HG02588 (cell line): ENCODE results near the gene TSPEAR.

Experiments
- ATAC-seq: cut with Tn5 transposase; IDR thresholded peaks from one replicate; pipeline ENCODE4 v1.9.1; 2021; ENCODE audit warnings: mild to moderate bottlenecking, moderate library complexity; ENCODE audit not compliant: unreplicated experiment

The TSPEAR gene

GRCh38 chr21:44478124-44478800, 233.1 kb downstream of the TSPEAR start:
- ATAC-seq: no peak

- no peak for ATAC-seq
These were observed 233.7 kb downstream of the TSPEAR start for GRCh38 chr21:44477712-44478111.

- ATAC-seq: no peak
These were observed 234.2 kb downstream of the TSPEAR start for GRCh38 chr21:44477131-44477530.

DNA sequence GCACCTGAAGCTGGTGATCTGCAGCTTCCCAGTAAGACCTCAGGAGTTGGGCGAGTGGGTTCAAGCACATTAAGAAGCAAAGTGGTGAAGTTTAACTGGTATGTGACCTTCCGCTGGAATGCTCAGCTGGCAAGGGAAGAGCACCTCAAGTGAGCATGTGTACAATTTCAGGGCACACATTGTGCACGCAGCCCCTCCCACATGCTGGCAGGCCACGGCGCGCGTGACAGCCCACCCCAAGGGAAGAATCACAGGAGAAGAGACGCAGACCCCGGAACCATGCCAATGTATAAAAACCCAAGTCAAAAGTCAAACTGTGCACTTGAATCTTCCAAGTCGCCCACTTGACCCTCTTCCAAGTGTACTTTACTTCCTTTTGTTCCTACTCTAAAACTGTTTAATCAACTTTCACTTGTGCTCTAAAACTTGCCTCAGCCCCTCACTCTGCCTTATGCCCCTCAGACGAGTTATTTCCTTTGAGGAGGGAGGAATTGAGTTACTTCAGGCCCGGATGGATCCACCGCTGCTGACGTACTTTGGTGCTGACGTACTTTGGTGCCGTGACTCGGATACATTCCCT, 236.0 kb downstream of the TSPEAR start:
- no peak for ATAC-seq

DNA sequence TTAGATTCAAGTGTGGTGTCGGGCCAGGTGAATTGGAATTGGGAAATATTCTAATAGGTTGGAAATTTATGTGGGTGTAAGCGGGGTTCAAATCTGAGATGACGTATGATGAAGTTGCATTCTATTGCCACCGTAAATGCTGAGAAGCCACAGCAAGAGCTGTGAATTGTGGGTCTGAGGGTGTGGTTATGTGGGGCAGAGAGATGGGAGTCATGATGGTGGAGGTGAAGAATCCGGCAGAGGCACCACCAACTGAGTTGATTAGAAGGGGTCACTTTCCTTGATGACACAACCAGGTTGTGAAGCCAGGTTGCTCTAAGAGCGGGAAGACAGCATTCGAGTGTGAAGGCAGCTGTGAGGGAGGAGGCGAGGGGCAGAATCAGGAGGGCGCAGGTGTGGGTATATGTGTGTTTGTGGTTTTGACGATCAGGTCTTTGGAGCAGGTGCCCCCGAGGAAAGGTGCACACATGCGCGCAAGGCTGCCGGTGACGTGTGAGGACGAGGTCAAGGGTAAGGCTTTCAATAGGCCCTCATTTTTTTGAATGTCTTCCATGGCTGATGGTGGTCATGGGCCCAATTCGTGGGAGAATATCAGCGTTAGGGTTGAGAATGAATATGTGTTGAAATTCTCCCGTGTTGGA, 237.3 kb downstream of the TSPEAR start:
- no peak for ATAC-seq

GRCh38 chr21:44471996-44472395, 239.4 kb downstream of the TSPEAR start:
- no peak for ATAC-seq

DNA sequence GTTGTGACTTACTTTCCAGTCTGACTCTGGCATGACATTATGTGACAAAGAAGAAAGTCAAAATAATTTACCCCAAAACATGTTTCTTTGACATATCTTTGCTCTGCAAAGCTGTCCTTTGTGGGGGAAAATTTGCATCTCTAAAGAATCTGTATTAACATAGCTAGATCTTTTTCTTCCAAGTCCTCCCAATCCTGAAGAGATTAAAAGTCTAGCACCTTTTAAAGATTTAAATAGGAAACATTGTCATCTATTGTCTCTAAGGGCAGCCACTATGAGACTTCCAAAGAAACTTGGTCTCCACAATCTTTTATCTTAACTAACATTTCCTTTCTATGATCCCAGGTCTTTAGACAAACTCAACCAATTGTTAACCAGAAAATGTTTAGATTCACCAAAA, 240.0 kb downstream of the TSPEAR start:
- ATAC-seq: no peak

DNA sequence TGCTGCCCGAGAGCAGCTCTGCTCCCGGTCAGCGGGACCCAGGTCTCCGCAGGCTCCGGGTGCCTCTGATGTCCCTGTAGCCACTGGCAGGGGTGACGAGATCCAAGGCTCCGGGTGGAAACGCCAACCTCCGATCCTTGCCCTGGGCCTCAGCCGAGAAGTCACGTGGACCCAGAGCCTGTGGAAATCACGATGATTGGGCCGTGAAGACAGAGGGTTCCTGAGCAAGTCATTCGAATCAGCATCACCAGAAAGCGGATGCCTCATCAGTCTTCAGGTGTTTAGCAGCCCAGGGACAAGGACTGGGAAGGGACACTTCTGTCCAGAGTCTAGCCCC, 243.5 kb downstream of the TSPEAR start:
- no peak for ATAC-seq

- no peak for ATAC-seq
These were observed 244.1 kb downstream of the TSPEAR start for GRCh38 chr21:44466996-44467858.

GRCh38 chr21:44466351-44466954, 244.9 kb downstream of the TSPEAR start:
- ATAC-seq: no peak

- ATAC-seq: no peak
These were observed 247.0 kb downstream of the TSPEAR start for GRCh38 chr21:44464351-44464750.

GRCh38 chr21:44463724-44464123, 247.6 kb downstream of the TSPEAR start:
- ATAC-seq: no peak

- no peak for ATAC-seq
These were observed 248.6 kb downstream of the TSPEAR start for GRCh38 chr21:44462834-44463200.

- no peak for ATAC-seq
These were observed 249.1 kb downstream of the TSPEAR start for GRCh38 chr21:44462086-44462833.

DNA sequence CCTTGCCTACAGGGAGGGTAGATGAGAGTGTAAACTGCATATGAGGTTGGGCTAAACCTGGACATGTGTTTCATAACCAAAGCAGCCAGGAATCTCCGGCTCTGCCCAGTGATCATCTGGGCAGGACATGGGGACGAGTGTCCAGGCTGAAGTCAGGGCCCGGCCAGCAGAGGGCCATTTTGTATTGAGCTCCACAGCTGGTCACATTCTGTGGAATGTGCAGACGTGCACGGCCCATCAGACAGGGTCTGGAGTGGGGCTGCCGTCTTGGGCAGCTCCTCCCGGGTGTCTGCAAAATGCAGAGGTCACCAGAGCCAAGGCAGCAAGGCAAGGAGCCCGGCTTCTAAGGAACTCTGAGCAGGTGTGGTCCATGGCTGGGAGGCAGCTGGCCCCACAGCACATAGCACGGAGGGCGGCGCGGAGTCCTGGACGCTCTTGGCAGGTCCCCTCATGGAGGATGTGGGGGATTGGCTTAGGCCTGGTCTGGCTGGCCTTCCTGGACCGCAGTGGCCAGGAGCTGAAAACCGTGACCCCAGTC, 249.8 kb downstream of the TSPEAR start:
- no peak for ATAC-seq

DNA sequence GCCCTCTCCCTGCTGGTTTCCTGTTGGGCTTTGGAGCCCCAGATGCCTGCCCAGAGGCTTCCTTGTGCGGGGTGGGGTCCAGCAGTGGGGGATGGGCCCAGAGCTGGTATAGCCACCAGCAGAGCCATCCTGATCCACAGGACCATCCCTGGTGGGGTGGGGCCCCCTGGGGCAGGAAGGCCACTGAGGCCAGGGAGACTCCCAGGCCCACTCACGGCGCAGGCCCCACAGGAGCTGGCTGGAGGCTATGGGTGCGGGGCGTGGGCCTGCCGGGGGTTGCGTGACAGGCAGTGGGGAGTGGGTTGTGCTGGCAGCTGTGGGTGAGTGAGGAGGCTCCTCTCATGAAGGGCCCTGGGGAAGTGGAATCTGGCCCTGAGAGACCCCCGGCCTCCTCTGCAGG, 250.4 kb downstream of the TSPEAR start:
- ATAC-seq: no peak

GRCh38 chr21:44460441-44460755, 251.0 kb downstream of the TSPEAR start:
- no peak for ATAC-seq

DNA sequence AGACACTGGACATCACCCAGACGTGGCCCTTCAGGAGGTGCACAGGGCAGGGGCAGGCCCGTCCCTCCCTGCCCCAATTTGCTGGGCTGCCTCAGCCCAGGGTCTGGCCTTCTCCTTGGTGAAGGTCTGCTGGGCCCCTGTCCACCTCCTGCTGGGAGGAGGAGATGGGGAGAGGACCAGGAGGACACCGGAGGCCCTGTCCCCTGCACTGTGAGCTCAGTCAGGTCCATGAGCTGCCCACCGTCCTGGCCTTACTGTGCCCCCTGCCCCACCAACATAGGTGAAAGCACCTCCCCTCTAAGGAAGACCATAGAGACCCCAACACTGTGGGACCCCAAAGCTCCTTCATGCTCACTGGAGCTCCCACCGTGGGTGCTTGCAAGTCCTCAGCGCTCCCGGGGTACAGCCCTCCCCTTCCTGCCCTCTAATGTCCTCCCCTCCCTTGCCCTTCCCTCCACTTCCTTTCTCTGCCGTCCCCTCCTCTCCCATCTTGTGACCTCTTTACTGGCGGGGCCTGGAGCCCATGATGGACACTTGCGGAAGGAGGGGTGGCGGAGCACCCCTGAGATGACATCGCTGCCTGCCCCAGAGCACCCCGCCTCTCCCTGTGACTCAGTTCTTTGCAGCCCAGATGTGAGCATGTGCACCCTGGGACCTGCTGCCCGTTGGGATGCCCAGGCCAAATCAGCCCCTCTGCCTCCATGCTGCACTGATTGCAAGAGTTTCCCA, 251.5 kb downstream of the TSPEAR start:
- no peak for ATAC-seq

DNA sequence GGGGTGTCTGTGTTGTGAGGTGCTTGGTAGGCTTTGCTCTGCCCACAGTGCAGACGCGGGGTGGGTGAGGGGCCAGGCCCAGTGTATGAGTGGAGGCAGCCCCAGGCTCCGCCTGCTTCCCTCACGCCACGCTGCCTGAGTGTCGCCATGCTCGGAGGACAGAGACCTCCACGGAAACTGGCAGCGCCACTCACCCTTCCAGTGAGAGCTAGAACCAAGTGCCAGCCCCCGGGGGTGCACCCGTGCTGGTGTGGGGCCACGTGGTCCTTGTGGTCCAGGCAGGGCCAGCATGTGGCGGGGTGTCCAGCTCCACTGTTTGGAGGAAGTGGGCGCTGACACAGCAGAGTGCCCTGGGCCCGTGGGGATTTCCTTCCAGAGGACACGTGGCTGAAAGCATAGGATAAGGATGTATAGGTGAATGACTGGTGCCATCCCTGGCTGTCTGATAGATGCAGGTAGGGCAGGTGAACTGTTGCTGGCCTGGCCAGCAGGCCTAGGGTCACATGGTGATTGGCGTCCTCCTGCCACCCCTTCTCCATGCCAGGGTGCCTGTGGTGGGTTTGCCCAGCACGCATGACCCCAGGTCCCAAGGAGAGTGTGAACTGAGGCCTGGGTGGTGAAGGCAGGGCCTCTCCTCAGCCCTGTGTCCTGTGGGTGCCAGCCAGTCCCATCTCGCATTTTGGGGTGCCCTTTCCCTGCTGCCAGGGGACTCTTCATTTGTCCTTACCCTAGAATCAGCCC, 252.2 kb downstream of the TSPEAR start:
- ATAC-seq: no peak
